Upper lobe of left lung (tissue), 4 donors: ENCODE data around the gene CSF1R.

Source experiments
- POLR2A ChIP-seq, 4 donors: fragments of 450-650 bp; IDR thresholded peaks; one replicate each; pipeline ENCODE4 v1.5.1; 2016 to 2017; ENCODE audit warnings: antibody characterized with exemption in 4 of 4, mild to moderate bottlenecking in 2 of 4
- TF ChIP-seq, protein P1 (sequence below), 6 experiments: fragments of 450-650 bp in 4 of 6; fragments of 200-600 bp in 2 of 6; sonication (generic) in 2 of 6; IDR thresholded peaks; one replicate each; pipeline ENCODE4 v1.5.1; 2016 to 2019; ENCODE audit warnings: antibody characterized with exemption in 6 of 6

DNA sequence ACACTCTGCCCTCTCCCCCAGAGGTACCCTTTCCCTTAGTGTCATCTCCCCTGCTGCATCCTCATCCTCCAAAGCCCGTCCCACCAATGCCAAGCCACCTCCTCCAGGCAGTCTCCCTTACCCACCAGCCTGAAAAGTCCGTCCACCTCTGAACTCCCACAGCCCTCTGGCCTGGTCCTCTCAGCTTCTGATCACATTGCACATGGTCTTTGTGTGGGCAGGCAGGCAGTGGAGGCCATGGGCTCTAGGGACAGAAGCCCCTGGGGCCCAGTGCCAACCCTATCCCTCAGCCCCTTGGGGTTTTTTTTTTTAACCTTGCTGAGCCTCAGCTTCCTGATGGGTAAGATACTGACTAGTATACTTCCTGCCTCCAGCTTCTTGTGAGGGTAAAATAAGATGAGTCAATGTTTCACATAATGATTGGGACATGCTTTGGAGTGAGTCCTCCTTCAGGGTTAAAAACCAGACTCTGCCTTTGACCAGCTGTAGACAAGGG lies 19.4 kb downstream of the CSF1R start:
- TF ChIP-seq, protein P1, sequence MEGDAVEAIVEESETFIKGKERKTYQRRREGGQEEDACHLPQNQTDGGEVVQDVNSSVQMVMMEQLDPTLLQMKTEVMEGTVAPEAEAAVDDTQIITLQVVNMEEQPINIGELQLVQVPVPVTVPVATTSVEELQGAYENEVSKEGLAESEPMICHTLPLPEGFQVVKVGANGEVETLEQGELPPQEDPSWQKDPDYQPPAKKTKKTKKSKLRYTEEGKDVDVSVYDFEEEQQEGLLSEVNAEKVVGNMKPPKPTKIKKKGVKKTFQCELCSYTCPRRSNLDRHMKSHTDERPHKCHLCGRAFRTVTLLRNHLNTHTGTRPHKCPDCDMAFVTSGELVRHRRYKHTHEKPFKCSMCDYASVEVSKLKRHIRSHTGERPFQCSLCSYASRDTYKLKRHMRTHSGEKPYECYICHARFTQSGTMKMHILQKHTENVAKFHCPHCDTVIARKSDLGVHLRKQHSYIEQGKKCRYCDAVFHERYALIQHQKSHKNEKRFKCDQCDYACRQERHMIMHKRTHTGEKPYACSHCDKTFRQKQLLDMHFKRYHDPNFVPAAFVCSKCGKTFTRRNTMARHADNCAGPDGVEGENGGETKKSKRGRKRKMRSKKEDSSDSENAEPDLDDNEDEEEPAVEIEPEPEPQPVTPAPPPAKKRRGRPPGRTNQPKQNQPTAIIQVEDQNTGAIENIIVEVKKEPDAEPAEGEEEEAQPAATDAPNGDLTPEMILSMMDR (IDR thresholded peaks at IDR 0.05) = no peak
- TF ChIP-seq POLR2A (IDR thresholded peaks at IDR 0.05) = no peak
